Activated CD4-positive, alpha-beta T cell treated with anti-CD3 and anti-CD28 coated beads, Interleukin-2, Interleukin-4, amounts not matched to agents 100 ng/mL and 50 ng/mL, durations not matched to agents 16 hours and 8 hours (primary cell): Measurements from ENCODE around the gene CSKMT.
"Not testable (repeated sequence)": the region's sequence is repeated elsewhere in the genome, so short reads cannot be mapped to it uniquely, and the experiment has no call there.

Experiments
- DNase-seq: peaks from one replicate; pipeline ENCODE4 v3.0.0-alpha.2; 2020; ENCODE audit warnings: low spot score

CSKMT gene, protein sequence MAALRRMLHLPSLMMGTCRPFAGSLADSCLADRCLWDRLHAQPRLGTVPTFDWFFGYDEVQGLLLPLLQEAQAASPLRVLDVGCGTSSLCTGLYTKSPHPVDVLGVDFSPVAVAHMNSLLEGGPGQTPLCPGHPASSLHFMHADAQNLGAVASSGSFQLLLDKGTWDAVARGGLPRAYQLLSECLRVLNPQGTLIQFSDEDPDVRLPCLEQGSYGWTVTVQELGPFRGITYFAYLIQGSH

DNA sequence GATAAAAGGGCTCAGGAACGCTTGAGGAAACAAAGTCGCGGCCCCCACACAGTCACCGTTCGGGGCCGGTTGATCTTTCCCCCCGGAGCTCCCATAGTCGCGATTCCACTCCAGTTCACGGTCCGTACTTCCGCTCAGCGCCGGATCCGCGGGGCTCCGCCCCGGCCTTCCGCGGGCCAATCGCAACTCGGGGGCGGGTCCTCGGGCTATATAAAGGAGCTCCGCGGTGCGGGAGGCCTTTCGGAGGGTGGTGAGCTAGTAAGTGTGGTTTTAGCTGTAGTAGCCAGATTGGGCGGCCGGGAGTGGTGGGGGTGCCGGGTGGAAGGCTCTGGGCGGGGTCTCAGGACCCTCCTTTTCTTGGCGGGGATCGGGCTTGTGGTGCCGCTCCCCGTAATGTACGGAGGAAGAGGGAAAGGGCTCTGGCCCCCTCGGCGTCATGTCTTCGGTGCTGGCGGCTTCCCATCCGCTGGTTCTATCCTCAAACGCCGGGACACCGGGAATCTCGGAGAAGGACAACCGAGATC, at the start of gene CSKMT, which contains the start of gene C11orf98:
Gene CSKMT (plus strand): TSS at position 238 of the 524 bp plus-strand sequence. CDS start 568 bp downstream, outside the sequence.
Gene C11orf98 (minus strand): TSS at position 136 of the 524 bp plus-strand sequence. CDS start 41 bp downstream, at position 95.
- DNase-seq, result peak; percentile 98

DNA sequence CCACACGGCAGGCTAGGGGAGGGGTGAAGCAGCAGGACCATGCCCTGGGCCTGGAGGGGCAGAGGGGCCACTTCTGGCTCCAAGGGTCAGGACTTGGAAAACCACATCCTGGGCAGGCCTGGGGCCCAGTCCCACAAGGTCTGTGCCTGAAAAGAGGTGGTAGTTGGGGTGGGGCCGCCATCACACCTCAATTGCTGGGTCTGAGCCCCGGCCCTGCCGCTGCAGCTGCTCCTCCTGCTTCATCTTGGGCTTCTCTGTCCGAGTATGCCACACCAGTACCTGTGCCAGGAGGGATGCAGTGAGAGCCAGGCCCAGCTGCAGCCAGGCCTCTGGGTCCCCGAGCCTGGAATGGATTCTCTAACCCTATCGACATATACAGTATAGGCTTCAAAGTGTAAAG, 49.6 kb upstream of the CSKMT start:
- no peak for DNase-seq

DNA sequence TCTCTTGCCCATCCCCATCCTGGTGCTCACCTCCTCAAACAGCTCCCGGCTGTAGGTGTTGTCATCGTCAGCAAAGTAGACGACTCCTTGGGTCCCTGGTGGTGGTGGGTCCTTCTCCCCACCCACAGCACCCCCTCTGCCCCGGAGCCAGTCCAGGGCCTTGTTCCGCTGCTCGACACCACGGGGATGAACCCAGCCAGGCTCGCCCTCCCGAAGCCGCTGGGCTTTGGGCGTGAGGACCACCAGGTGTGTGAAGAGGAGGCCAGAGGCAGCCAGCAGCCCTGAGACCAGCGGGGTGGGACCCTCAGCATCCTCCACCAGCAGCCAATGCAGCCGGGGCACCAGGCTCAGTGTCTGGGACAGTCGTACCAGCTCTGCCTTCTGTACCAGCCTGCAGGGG, 48.2 kb upstream of the CSKMT start:
- DNase-seq, result not testable (repeated sequence)

DNA sequence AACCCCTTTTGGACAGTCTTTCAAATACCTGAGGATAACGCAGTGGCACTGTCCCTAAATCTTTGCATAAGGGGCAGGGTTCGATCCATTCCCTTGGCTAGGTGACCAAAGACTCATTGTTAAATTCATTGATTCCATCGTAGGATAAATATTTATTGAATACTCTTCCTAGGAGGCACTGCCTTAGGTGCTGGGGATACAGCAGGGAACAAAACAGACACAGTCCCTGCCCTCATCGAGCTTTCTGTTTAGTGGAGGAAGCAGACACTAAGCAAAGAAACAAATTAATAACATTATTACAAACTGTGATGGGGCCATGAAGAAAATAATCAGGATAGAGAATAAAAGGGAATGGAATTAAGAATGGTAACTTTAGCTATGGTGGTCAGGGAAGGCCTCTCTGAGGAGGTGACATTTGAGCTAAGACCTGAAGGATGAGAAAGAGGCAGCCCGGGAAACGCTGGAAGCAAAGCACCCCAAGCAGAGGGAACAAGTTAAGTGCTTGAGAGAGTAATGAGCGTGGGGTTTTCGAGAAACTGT, 44.0 kb upstream of the CSKMT start:
- no peak for DNase-seq

DNA sequence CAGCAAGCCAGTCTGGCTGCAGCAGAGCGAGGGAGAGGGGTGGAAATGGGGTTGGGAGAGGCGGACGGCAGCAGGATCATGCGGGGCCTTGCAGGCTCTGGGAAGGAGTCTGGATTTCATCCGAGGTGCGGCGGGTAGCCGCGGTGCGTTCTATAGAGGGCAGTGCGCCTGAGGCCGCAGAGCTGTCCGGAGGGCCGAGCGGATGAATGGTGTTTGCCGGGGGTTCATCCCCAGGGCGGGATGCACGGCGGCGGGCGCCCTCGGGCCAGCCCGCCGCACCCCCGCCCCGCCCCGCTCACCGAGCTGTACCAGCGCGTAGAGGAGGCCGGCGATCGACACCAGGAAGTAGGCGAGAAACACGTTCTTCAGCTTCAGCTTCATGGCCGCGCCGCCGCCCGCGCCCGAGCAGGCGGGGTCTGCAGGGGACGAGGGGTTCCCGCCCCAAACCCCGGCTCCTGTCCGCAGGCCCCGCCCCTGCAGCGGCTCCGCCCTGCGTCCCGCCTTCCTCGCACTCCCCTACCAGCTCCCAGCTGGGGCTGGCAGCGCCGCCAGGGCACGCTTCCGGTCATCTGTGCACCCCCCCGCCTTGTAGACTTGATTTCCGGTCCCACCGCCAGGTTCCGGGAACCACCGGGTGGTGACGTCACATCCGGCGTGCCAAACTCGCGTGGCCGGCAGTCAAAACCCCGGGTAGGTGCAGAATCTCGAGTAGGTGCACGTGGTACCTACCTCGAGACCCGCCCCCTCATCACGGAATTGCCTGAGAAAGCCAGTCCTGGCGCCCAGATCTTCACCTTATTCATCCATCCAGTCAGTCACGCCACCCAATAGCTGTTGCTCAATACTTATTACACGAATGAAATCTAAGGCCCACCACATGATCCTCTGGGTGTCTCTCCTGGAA, 43.3 kb upstream of the CSKMT start, which contains the start of gene B3GAT3:
Gene B3GAT3 (minus strand): TSS at position 420 of the 904 bp plus-strand sequence. CDS start 39 bp downstream, at position 381.
- peak; percentile 98 for DNase-seq

DNA sequence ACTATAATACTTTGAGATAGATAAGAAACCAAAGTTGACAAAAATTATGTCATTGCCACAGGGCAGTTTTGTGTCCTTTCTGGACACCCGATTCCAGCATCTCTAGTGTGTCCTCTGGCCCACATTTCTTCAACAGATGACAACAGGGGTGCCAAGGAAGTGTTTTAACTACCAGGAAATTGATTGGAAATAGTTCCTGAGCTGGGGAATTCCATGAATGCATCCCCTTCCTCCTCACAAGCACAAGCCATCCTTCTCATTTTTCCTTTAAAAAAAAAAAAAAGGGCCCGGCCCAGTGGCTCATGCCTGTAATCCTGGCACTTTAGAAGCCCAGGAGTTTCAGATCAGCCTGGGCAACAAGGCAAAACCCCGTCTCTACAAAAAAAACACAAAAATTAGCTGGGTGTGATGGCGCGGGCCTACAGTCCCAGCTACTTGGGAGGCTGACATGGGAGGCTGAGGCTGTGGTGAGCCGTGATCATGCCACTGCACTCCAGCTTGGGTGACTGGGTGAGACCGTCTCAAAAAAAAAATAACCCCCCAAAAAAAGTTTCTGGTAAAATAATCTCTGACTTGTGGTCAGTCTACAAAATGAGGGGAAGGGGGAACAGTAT, 42.5 kb upstream of the CSKMT start:
- DNase-seq, result no peak

DNA sequence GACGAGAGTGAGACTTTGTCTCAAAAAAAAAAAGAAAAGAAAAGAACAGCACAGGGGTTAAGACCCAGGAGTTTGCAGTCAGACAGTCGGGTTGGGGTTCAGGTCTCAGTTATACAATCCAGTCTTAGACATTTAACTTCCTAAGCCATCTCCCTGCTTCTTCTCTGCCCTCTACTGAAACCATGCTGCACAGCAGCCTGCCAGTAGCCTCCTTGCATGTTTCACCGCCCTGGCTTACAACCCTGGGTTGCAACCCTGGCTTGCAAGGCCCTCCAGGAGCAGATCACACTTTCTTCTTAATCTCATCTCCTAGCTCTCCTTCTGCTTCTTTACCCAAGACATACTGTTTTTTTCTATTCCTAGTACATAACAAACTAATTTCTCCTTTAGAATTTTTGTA, 37.4 kb upstream of the CSKMT start:
- no peak for DNase-seq

DNA sequence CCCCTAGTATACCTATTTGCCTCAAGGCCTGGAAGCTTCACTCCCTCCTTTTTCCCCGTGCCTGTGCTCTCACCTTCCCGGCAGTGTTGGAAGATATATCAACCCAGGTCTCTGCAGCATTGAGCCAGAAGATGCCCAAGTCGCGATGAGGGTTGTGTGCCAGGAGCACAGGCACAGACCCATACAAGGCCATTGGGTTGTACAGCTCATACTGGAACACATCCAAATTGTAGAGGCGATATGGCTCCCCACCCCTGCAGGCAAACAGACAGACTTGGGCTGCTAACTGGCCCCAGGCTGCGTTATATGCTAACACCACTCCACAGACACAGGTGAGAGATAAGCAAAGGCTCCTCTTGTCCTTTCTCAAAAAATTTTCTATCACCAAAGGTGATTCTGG, 32.6 kb upstream of the CSKMT start:
- no peak for DNase-seq

DNA sequence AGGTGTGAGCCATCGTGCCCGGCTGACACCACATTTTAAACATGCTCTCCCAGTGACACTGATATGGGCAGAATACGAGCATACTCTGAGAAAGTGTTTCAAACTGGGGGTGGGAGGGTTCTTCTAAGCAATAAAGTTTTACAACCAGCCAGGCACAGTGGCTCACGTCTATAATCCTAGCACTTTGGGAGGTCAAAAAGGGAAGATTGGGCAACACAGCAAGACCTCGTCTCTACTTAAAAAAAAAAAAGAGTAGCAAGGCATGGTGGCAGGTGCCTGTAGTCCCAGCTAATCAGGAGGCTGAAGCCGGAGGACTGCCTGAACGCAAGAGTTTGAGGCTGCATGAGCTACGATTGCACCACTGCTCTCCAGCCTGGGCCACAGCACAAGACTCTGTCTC, 20.9 kb upstream of the CSKMT start:
- no peak for DNase-seq

DNA sequence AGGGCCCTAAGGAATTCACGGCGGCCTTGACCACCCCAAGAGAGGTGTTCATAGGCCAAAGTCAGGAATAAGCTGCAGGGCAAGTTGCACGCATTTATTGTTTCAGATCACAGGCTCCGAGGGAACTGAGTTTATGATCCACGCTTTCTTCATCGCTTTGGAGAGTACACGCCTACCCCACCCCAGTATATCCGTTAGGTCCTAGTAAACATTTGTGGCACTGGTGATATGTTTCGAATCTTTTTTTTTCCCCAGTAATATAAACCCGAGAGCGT, 19.5 kb upstream of the CSKMT start:
- no peak for DNase-seq

DNA sequence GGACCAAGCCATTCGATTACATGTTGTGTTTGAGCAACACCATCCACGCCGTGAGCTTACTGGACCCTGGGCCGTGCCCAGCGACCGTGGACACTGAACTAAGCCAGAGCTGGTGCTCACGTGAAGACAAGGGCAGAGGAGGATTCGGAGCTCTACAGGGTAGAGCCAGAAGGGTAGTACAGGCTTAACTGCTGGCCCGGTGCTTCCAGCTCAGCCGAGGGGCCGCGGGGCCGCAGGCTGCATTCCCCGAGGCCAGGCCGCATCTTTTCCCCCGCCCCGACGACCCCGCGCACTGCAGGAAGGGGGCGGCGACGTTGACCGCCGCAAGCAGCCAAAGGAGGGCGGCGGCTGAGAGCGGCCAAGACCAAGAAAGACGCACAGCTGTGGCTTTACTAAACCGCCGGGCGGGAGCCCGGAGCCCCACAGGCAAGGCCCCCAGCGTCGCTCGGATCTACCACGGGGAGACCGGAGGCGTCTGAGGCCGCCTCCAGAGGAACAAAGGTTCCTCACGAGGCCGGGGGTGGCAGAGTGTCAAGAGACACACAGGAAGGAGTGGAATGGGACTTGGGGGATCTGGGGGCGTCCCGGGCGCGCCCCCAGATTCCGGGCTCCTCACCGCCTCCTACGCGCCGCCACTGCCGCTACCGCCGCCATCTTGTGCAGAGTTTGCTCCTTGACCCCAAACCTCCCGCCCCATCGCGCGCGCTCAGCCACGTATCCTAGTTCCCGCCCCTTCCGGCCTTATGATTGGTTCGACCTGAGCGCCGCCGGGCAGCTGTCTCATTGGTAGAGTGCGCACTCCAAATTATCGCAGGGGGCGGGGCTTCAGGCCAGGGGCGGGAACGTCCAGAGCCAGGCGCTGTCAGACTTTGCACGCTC, 18.9 kb upstream of the CSKMT start, which contains the start of gene GANAB:
Gene GANAB (minus strand): TSS at position 668 of the 879 bp plus-strand sequence. CDS start 14 bp downstream, at position 654.
- peak; percentile 99 for DNase-seq

DNA sequence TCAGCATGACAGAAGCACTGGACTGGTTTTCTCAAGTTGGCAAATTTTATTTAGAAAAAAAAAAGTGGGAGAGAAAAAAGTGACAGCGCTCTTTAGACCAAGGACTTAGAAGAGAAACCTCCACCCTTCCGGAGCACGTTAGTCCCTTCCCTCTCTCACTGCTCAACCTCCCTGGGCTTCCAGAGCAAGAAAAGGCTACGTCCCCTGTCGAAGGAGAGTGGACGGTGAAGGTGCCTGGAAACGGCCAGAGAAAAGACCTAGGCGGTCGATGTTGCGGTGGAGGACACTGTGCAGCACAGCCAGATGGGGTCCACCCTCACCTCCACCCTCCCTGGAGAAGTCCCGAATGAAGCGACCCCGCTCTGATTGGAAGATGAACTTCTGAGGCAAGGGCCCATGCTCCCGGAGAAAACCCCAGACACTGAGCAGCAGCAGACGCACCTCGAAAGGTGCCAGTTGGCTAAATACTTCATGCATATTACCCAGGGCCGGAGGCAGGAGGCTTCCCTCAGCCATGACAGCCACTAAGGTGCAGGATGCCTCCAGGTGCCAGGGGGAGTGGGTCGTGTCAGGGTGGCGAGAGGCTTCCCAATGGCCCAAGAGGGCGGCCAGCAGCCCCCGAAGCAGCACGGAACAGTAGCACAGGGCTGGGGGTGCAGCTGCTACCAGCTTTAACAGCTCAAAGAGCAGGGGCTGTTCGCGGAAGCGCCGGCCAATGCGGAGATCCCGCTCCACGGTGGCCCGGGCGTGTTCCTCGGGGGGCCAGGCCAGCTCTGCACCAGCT, 18.1 kb upstream of the CSKMT start:
- DNase-seq, result no peak

DNA sequence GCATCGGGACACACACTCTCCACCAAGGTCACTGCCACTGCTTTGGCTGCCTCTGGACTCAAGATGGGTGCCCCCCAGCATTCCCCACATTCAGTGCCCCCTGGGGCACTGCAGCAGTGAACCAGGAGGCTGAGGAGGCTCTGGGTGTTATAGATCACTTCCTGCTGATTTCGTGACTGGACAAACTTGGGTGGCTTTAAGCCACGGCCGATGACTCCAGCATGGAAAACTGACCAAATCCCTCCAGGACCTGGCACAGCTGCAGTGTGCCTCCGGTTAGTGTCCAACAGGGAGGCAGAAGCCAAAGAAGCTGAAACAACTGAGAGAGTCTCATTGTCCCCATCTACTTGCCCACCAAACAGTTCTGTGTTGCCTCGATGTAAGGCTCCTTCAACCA, 17.5 kb upstream of the CSKMT start:
- DNase-seq, result no peak

DNA sequence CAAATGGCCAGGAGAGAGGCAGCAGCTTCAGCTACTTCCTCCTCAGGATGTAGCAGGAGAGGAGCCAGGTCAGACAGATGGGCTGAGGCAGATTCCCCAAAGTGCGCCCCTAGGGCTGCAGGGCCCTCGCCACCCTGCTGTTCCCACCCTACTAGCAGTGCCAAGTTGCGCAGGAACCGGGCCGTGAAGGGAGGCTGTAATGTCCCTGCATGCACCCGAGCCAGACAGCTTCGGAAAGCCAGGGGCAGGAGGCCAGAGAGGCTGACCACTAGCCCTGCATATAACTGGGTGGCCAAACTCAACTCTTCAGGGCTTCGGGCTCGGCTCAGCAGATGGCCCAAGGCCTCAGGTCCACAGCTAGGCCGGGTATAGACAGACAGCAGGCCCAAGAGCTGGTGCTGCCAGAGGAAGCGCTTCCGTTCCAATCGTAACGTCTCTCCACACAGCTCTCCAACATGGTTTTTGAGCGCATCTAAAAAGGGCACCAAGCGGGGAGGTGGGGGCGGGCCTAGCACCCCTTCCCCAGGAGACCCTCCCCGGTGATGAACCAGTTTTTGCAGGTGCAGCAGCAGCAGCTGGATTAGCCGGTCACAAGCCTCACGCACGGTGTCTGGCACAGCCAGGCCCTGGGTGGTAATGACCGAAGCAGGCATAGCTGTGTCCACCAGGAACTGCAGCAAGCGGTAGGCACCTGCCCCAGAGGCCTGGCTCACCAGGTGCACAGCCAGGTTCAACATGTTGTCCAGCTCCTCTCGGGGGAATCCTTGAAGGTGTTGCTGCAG, 16.7 kb upstream of the CSKMT start:
- no peak for DNase-seq

DNA sequence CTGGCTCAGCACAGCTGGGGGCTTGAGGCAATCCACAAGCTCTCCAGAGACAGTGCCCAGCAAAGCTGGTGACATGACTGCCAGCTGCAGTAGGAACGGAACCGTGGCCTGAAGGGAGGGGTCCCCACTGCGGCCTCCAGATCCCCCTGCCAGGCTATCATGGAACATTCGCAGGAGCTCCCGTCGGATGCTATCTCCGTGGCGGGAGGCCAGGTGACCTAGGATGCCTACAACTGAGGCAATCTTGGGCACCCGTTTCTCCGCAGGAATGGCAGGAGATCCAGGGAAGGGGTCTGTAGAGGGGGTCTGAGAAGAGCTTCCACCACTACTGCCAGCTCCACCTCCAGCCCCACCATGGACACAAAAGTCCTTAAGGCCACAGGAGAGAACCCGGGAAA, 16.1 kb upstream of the CSKMT start:
- no peak for DNase-seq

DNA sequence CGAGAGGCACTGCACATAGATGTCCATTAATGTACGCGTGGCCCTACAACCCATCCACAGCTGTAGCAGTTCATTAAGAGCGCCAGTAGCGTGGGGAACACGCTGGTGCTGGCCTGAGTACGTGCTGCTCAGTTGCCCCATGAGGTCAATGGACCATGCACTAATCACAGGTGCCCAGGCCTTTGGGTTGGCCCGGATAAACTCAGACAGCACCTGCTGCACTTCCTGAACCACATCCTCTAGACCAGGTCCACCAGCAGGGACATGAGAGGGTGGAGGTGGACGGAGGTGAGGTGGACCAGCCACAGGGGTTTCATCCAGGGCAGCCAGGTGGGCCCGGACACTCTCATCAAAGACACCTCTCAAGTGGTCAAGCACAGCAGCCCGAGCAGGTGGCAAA, 15.6 kb upstream of the CSKMT start:
- no peak for DNase-seq

DNA sequence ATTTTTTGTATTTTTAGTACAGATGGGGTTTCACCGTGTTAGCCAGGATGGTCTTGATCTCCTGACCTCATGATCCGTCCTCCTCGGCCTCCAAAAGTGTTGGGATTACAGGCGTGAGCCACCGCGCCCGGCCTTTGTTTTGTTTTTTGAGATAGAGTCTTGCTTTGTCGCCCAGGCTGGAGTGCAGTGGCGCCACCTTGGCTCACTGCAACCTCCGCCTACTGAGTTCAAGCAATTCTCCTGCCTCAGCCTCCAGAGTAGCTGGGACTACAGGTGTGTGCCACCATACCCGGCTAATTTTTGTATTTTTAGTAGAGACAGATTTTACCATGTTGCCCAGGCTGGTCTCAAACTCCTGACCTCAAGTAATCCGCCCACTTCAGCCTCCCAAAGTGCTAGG, 14.8 kb upstream of the CSKMT start:
- not testable (repeated sequence) for DNase-seq

DNA sequence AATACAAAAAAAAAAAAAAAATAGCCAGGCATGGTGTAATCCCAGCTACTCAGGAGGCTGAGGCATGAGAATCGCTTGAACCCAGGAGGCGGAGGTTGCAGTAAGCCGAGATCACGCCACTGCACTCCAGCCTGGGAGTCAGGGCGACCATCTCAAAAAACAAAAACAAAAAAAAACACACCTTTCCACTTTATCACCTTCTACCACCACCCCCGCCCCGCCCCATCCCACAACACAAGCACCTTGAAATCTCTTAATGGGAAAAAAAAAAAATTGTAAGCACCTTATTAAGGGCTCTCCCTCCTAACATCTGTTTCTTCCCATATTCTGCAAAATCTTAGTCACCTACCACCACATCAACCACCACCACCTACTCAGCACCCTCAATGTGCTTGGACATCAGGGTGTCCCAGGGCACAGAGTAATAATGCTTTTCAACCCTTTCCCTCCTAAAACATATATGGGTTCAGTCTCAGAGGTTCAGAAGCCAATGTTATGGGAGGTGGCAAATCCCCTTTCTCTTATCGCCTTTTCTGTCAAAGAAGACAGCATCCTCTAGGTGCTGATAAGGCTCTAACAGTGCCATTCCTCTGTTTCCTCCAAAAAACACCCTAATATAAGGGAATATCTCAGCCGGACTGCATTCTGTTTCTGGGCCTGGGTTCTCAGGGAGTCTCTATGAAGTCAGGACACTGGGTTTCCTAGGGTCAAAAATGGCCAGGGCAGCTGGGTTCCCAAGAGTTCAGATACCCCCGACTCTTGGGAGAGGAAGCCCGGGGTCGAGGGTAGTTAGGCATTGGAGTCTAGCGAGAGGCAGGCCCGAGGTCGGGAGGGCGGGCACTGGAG, 12.7 kb upstream of the CSKMT start:
- peak; percentile 39 for DNase-seq

DNA sequence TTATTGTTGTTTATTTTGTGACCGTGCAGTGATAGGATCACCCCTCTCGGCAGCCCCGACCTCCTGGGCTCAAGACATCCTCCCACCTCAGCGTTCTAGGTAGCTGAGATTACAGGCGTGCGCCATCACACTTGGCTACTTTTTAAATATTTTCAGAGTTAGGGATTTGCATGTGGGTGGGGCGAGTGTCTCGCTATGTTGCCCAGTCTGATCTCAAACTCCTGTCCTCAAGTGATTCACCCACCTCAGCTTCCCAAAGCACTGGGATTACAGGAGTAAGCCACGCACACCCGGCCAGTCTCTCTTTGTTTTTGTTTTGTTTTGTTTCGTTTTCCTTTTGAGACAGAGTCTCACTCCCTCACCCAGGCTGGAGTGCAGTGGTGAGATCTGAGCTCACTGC, 10.8 kb upstream of the CSKMT start:
- DNase-seq, result no peak
